Measurements from ENCODE around the gene TMEM140.

DNA sequence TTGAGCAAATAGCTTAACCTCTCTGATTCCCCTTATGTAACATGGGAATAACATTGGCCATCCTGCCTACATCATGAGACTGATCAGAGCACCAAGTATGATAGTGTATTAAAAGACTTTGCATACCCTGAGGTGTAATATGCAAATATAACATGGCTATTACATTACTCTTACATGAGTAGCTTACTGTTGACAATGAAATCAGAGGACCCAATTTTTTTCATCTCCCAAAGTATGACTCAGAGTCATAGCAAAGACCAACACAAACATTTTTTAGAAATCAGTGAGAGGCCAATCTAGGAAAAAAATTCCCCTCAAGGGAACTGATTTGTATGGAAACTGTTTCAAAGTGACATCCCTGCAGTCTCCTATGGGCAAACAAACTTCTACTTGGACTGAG lies 47.0 kb upstream of the TMEM140 start:
- TF ChIP-seq, protein P1, sequence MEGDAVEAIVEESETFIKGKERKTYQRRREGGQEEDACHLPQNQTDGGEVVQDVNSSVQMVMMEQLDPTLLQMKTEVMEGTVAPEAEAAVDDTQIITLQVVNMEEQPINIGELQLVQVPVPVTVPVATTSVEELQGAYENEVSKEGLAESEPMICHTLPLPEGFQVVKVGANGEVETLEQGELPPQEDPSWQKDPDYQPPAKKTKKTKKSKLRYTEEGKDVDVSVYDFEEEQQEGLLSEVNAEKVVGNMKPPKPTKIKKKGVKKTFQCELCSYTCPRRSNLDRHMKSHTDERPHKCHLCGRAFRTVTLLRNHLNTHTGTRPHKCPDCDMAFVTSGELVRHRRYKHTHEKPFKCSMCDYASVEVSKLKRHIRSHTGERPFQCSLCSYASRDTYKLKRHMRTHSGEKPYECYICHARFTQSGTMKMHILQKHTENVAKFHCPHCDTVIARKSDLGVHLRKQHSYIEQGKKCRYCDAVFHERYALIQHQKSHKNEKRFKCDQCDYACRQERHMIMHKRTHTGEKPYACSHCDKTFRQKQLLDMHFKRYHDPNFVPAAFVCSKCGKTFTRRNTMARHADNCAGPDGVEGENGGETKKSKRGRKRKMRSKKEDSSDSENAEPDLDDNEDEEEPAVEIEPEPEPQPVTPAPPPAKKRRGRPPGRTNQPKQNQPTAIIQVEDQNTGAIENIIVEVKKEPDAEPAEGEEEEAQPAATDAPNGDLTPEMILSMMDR (IDR thresholded peaks at IDR 0.05), result no peak
- TF ChIP-seq POLR2AphosphoS5 (IDR thresholded peaks at IDR 0.05), result no peak
- TF ChIP-seq POLR2A (IDR thresholded peaks at IDR 0.05), result no peak
- TF ChIP-seq EP300 (IDR thresholded peaks at IDR 0.05), result no peak

Data from suprapubic skin (tissue), 4 donors.